ENCODE data around the gene SLC27A1. TPM values are rescaled to one million over a fixed set of nuclear protein-coding genes. Genes with fewer than 3 reads are reported as not detected.

SLC27A1 gene
- total and polyA plus RNA-seq, 4 donors: 2.4 to 7.4 (median 4.0) TPM

- peaks cover 4 to 16% (median 9%) of the 10 kb centered on the region in 4 donors for H3K4me1 ChIP-seq (ENCODE audit: control insufficient read depth in 4 of 4, insufficient read depth in 4 of 4, low read length in 3 of 4)
- no peak for TF ChIP-seq YY1 (IDR thresholded peaks at IDR 0.05)
- TF ChIP-seq NR2F2 (IDR thresholded peaks at IDR 0.05): peak; percentile 94
- TF ChIP-seq GABPA (IDR thresholded peaks at IDR 0.05 in 1 of 2, conservative IDR thresholded peaks at IDR 0.05 in 1 of 2): peak in 1 of 2 donors; percentile 23
- peak; percentile 13 to 16 for TF ChIP-seq RXRA (IDR thresholded peaks at IDR 0.05)
- TF ChIP-seq JUND (IDR thresholded peaks at IDR 0.05): no peak
- no peak for TF ChIP-seq REST (IDR thresholded peaks at IDR 0.05)
- no peak for TF ChIP-seq FOXA1 (IDR thresholded peaks at IDR 0.05)
- TF ChIP-seq ZBTB33 (IDR thresholded peaks at IDR 0.05): peak; percentile 41
- TF ChIP-seq EGR1 (IDR thresholded peaks at IDR 0.05; ENCODE audit: low read depth in 2 of 2): no peak
- no peak for TF ChIP-seq HNF4G (IDR thresholded peaks at IDR 0.05)
- no peak for TF ChIP-seq FOXA2 (IDR thresholded peaks at IDR 0.05)
- no peak for TF ChIP-seq CTCF (IDR thresholded peaks at IDR 0.05; ENCODE audit: low read depth, low read length, missing input control)
- peak in 1 of 2 donors; percentile 22 for TF ChIP-seq RAD21 (IDR thresholded peaks at IDR 0.05)
- TF ChIP-seq SP1 (IDR thresholded peaks at IDR 0.05): peak; percentile 45
- TF ChIP-seq MAX (IDR thresholded peaks at IDR 0.05): peak; percentile 17
- H3K27me3 ChIP-seq (ENCODE audit: control insufficient read depth in 4 of 4, insufficient read depth in 4 of 4, low read length in 3 of 4): no peaks in the 10 kb centered on the region
- peak overlapping the region in 1 of 2 donors; percentile 1 for H3K27ac ChIP-seq (ENCODE audit: low read depth in 1 of 2, low read length in 2 of 2)
- H3K36me3 ChIP-seq (ENCODE audit: control insufficient read depth in 4 of 4, insufficient read depth in 3 of 4, low read depth in 1 of 4, low read length in 3 of 4): no peaks in the 10 kb centered on the region
- no peak for DNase-seq (ENCODE audit: low spot score)
- 41% methylated on average over 7 of the region's 7 CpGs for WGBS
- H3K9ac ChIP-seq (ENCODE audit: low read depth in 1 of 2, low read length in 2 of 2): no peak overlapping the region
- H3K9me3 ChIP-seq (ENCODE audit: control insufficient read depth in 4 of 4, low read length in 3 of 4): no peaks in the 10 kb centered on the region
- no peak overlapping the region for H3K4me3 ChIP-seq (ENCODE audit: low read depth in 1 of 3, low read length in 3 of 3)
Measured at GRCh38 chr19:17553256-17553655, 82.9 kb downstream of the SLC27A1 start.

GRCh38 chr19:17554968-17555479, 84.7 kb downstream of the SLC27A1 start:
- Histone ChIP-seq H3K4me3 (ENCODE audit: low read depth in 1 of 3, low read length in 3 of 3) (peak overlapping the region in 1 of 3 donors; percentile 97), H3K27me3 (ENCODE audit: control insufficient read depth in 4 of 4, insufficient read depth in 4 of 4, low read length in 3 of 4) (no peaks in the 10 kb centered on the region), H3K9ac (ENCODE audit: low read depth in 1 of 2, low read length in 2 of 2) (no peak overlapping the region), H3K27ac (ENCODE audit: low read depth in 1 of 2, low read length in 2 of 2) (peak overlapping the region in 1 of 2 donors; percentile 27), H3K36me3 (ENCODE audit: control insufficient read depth in 4 of 4, insufficient read depth in 3 of 4, low read depth in 1 of 4, low read length in 3 of 4) (peaks cover 0 to 7% (median 2%) of the 10 kb centered on the region in 4 donors), H3K9me3 (ENCODE audit: control insufficient read depth in 4 of 4, low read length in 3 of 4) (no peaks in the 10 kb centered on the region), H3K4me1 (ENCODE audit: control insufficient read depth in 4 of 4, insufficient read depth in 4 of 4, low read length in 3 of 4) (peaks cover 4 to 16% (median 9%) of the 10 kb centered on the region in 4 donors)
- no peak for DNase-seq (ENCODE audit: low spot score)
- TF ChIP-seq REST (IDR thresholded peaks at IDR 0.05): no peak
- no peak for TF ChIP-seq MAX (IDR thresholded peaks at IDR 0.05)
- no peak for TF ChIP-seq GABPA (IDR thresholded peaks at IDR 0.05 in 1 of 2, conservative IDR thresholded peaks at IDR 0.05 in 1 of 2)
- WGBS: 14% methylated on average over 19 of the region's 19 CpGs

Measured in liver (tissue), 9 donors.